ENCODE results near the gene FHIP1A.

The FHIP1A gene

GRCh38 chr4:151418385-151418784, 9.4 kb downstream of the FHIP1A start:
- DNase-seq (ENCODE audit: low read depth): no peak

- DNase-seq (ENCODE audit: low read depth): no peak
These were observed 9.9 kb downstream of the FHIP1A start for GRCh38 chr4:151418856-151419255.

- no peak for DNase-seq (ENCODE audit: low read depth)
These were observed 11.4 kb downstream of the FHIP1A start for GRCh38 chr4:151420250-151420807.

- no peak for DNase-seq (ENCODE audit: low read depth)
These were observed 13.9 kb downstream of the FHIP1A start for GRCh38 chr4:151422854-151423253.

- no peak for DNase-seq (ENCODE audit: low read depth)
These were observed 17.5 kb downstream of the FHIP1A start for GRCh38 chr4:151426513-151426912.

- no peak for DNase-seq (ENCODE audit: low read depth)
These were observed 18.3 kb downstream of the FHIP1A start for GRCh38 chr4:151427266-151427665.

- no peak for DNase-seq (ENCODE audit: low read depth)
These were observed 19.4 kb downstream of the FHIP1A start for GRCh38 chr4:151428346-151428745.

GRCh38 chr4:151429957-151430570, 21.1 kb downstream of the FHIP1A start:
- DNase-seq (ENCODE audit: low read depth): no peak

- DNase-seq (ENCODE audit: low read depth): no peak
These were observed 21.9 kb downstream of the FHIP1A start for GRCh38 chr4:151430740-151431457.

- no peak for DNase-seq (ENCODE audit: low read depth)
These were observed 22.8 kb downstream of the FHIP1A start for GRCh38 chr4:151431728-151432127.

- DNase-seq (ENCODE audit: low read depth): no peak
These were observed 23.7 kb downstream of the FHIP1A start for GRCh38 chr4:151432654-151433053.

GRCh38 chr4:151434183-151434860, 25.3 kb downstream of the FHIP1A start:
- no peak for DNase-seq (ENCODE audit: low read depth)

- DNase-seq (ENCODE audit: low read depth): no peak
These were observed 27.1 kb downstream of the FHIP1A start for GRCh38 chr4:151436093-151436518.

- no peak for DNase-seq (ENCODE audit: low read depth)
These were observed 28.5 kb downstream of the FHIP1A start for GRCh38 chr4:151437505-151437904.

GRCh38 chr4:151438154-151438553, 29.2 kb downstream of the FHIP1A start:
- DNase-seq (ENCODE audit: low read depth): no peak

GRCh38 chr4:151439320-151439719, 30.3 kb downstream of the FHIP1A start:
- no peak for DNase-seq (ENCODE audit: low read depth)

GRCh38 chr4:151442002-151442401, 33.0 kb downstream of the FHIP1A start:
- DNase-seq (ENCODE audit: low read depth): no peak

- DNase-seq (ENCODE audit: low read depth): no peak
These were observed 34.3 kb downstream of the FHIP1A start for GRCh38 chr4:151443247-151443646.

- no peak for DNase-seq (ENCODE audit: low read depth)
These were observed 34.8 kb downstream of the FHIP1A start for GRCh38 chr4:151443752-151444151.

GRCh38 chr4:151446208-151446607, 37.2 kb downstream of the FHIP1A start:
- DNase-seq (ENCODE audit: low read depth): no peak

- DNase-seq (ENCODE audit: low read depth): no peak
These were observed 45.5 kb downstream of the FHIP1A start for GRCh38 chr4:151454513-151454912.

GRCh38 chr4:151455212-151455611, 46.2 kb downstream of the FHIP1A start:
- no peak for DNase-seq (ENCODE audit: low read depth)

- no peak for DNase-seq (ENCODE audit: low read depth)
These were observed 49.2 kb downstream of the FHIP1A start for GRCh38 chr4:151458148-151458547.

Measured in activated T-cell treated with anti-CD3 and anti-CD28 coated beads for 24 hours (primary cell).